Measurements from ENCODE around the gene CA4. TPM values are rescaled to one million over a fixed set of nuclear protein-coding genes. Genes with fewer than 3 reads are reported as not detected.

CA4 gene
- total RNA-seq, 1 experiment from 2014 or later = not detected

- BruUV-seq (replicated peaks) = no TSS peak
- ChIA-PET POLR2A (interaction anchor here (1.0 to 1.1 kb wide), 3 partner anchors 12 to 38 kb away, joined by 3 to 4 read pairs (median 3); no protein-coding TSS in a partner anchor), CTCF (interaction anchor here (0.8 to 1.8 kb wide), 3 partner anchors 10 to 78 kb away, joined by 3 to 6 read pairs (median 3); no protein-coding TSS in a partner anchor)
- intact Hi-C loops (cut with micrococcal nuclease) = no loop called here
- no peak overlapping the region for H3K27ac Mint-ChIP-seq (ENCODE audit: low read depth, unreplicated experiment)
- H3K27me3 Mint-ChIP-seq (ENCODE audit: insufficient read depth, unreplicated experiment) = peaks cover 11% of the 10 kb centered on the region
- no peak overlapping the region for H3K4me3 Mint-ChIP-seq (ENCODE audit: unreplicated experiment)
- peaks cover 5% of the 10 kb centered on the region for H3K4me1 Mint-ChIP-seq (ENCODE audit: insufficient read depth, unreplicated experiment)
- H3K9me3 Mint-ChIP-seq (ENCODE audit: unreplicated experiment) = no peaks in the 10 kb centered on the region
- no peak for DNase-seq (ENCODE audit: unreplicated experiment)
- TF ChIP-seq CTCF (IDR thresholded peaks at IDR 0.05; ENCODE audit: unreplicated experiment) = no peak
- H3K36me3 Mint-ChIP-seq (ENCODE audit: insufficient read depth, unreplicated experiment) = no peaks in the 10 kb centered on the region
These were observed 4.0 kb downstream of the CA4 start for GRCh38 chr17:60153606-60154390.

- H3K4me1 Mint-ChIP-seq (ENCODE audit: insufficient read depth, unreplicated experiment) = peaks cover 5% of the 10 kb centered on the region
- DNase-seq (ENCODE audit: unreplicated experiment) = peak; percentile 79
These were observed 5.0 kb downstream of the CA4 start for GRCh38 chr17:60154616-60155426.

GRCh38 chr17:60155427-60155814, 5.6 kb downstream of the CA4 start:
- Mint-ChIP-seq H3K4me1 (ENCODE audit: insufficient read depth, unreplicated experiment) (peaks cover 5% of the 10 kb centered on the region), H3K27ac (ENCODE audit: low read depth, unreplicated experiment) (no peak overlapping the region), H3K9me3 (ENCODE audit: unreplicated experiment) (no peaks in the 10 kb centered on the region), H3K4me3 (ENCODE audit: unreplicated experiment) (no peak overlapping the region), H3K27me3 (ENCODE audit: insufficient read depth, unreplicated experiment) (no peaks in the 10 kb centered on the region), H3K36me3 (ENCODE audit: insufficient read depth, unreplicated experiment) (no peaks in the 10 kb centered on the region)
- DNase-seq (ENCODE audit: unreplicated experiment) = no peak
- no TSS peak for BruUV-seq (replicated peaks)
- intact Hi-C loops (cut with micrococcal nuclease) = no loop called here
- TF ChIP-seq CTCF (IDR thresholded peaks at IDR 0.05; ENCODE audit: unreplicated experiment) = no peak
- CTCF ChIA-PET = no interaction called here
- POLR2A ChIA-PET = no interaction called here

More at GRCh38 chr17:60154616-60155426, 5.0 kb downstream of the CA4 start:
- Mint-ChIP-seq H3K9me3 (ENCODE audit: unreplicated experiment) (no peaks in the 10 kb centered on the region), H3K4me3 (ENCODE audit: unreplicated experiment) (no peak overlapping the region), H3K27me3 (ENCODE audit: insufficient read depth, unreplicated experiment) (peaks cover 1% of the 10 kb centered on the region), H3K36me3 (ENCODE audit: insufficient read depth, unreplicated experiment) (no peaks in the 10 kb centered on the region), H3K27ac (ENCODE audit: low read depth, unreplicated experiment) (no peak overlapping the region)
- intact Hi-C loops (cut with micrococcal nuclease) = no loop called here
- no TSS peak for BruUV-seq (replicated peaks)
- ChIA-PET CTCF (interaction anchor here (1.8 kb wide), 1 partner anchor 13 kb away, joined by 6 read pairs; no protein-coding TSS in a partner anchor), POLR2A (interaction anchor here (1.1 kb wide), 1 partner anchor 37 kb away, joined by 3 read pairs; no protein-coding TSS in a partner anchor)
- TF ChIP-seq CTCF (IDR thresholded peaks at IDR 0.05; ENCODE audit: unreplicated experiment) = no peak

- Mint-ChIP-seq H3K9me3 (ENCODE audit: unreplicated experiment) (no peaks in the 10 kb centered on the region), H3K36me3 (ENCODE audit: insufficient read depth, unreplicated experiment) (no peaks in the 10 kb centered on the region), H3K27me3 (ENCODE audit: insufficient read depth, unreplicated experiment) (no peaks in the 10 kb centered on the region), H3K27ac (ENCODE audit: low read depth, unreplicated experiment) (no peak overlapping the region), H3K4me1 (ENCODE audit: insufficient read depth, unreplicated experiment) (peaks cover 5% of the 10 kb centered on the region), H3K4me3 (ENCODE audit: unreplicated experiment) (no peak overlapping the region)
- intact Hi-C loops (cut with micrococcal nuclease) = no loop called here
- no peak for TF ChIP-seq CTCF (IDR thresholded peaks at IDR 0.05; ENCODE audit: unreplicated experiment)
- POLR2A ChIA-PET = no interaction called here
- no peak for DNase-seq (ENCODE audit: unreplicated experiment)
- CTCF ChIA-PET = no interaction called here
- BruUV-seq (replicated peaks) = no TSS peak
These were observed 6.0 kb downstream of the CA4 start for GRCh38 chr17:60155815-60156214.
